Duodenal mucosa (tissue), 2 donors: Measurements from ENCODE around the gene RANBP17.
"Not testable (repeated sequence)": the region's sequence is repeated elsewhere in the genome, so short reads cannot be mapped to it uniquely, and the experiment has no call there.

Experiments used
- H3K27ac ChIP-seq: one replicate; pipeline ENCODE4 v1.7.0; 2013; ENCODE audit warnings: low read depth, low read length
- H3K27me3 ChIP-seq, 2 donors: one replicate each; pipeline ENCODE4 v1.7.0; 2013; ENCODE audit warnings: low read length in 2 of 2, control low read depth in 1 of 2; ENCODE audit not compliant: insufficient read depth in 2 of 2, control insufficient read depth in 1 of 2
- H3K36me3 ChIP-seq, 2 donors: one replicate each; pipeline ENCODE4 v1.7.0; 2013; ENCODE audit warnings: low read length in 2 of 2, control low read depth in 1 of 2; ENCODE audit not compliant: insufficient read depth in 2 of 2, control insufficient read depth in 1 of 2
- H3K4me1 ChIP-seq, 2 donors: one replicate each; pipeline ENCODE4 v1.7.0; 2013; ENCODE audit warnings: low read length in 2 of 2, control low read depth in 1 of 2; ENCODE audit not compliant: insufficient read depth in 2 of 2, control insufficient read depth in 1 of 2
- H3K4me3 ChIP-seq, 2 donors: one replicate each; pipeline ENCODE4 v1.7.0; 2013; ENCODE audit warnings: low read length in 2 of 2, low read depth in 1 of 2
- H3K9ac ChIP-seq, 2 donors: one replicate each; pipeline ENCODE4 v1.7.0; 2013; ENCODE audit warnings: low read length in 2 of 2, low read depth in 1 of 2
- H3K9me3 ChIP-seq, 2 donors: one replicate each; pipeline ENCODE4 v1.7.0; 2013; ENCODE audit warnings: low read length in 2 of 2, control low read depth in 1 of 2; ENCODE audit not compliant: control insufficient read depth in 1 of 2

RANBP17 gene

GRCh38 chr5:170886210-170886894 is 24.5 kb downstream of the RANBP17 start:
- Histone ChIP-seq H3K4me3 (no peak overlapping the region), H3K27ac (no peak overlapping the region)

GRCh38 chr5:170892196-170892595 is 30.4 kb downstream of the RANBP17 start:
- Histone ChIP-seq H3K4me1 (no peaks in the 10 kb centered on the region), H3K27ac (no peak overlapping the region), H3K27me3 (no peaks in the 10 kb centered on the region), H3K9me3 (no peaks in the 10 kb centered on the region), H3K4me3 (no peak overlapping the region), H3K36me3 (no peaks in the 10 kb centered on the region), H3K9ac (no peak overlapping the region)

More at GRCh38 chr5:170886210-170886894, 24.5 kb downstream of the RANBP17 start:
- no peaks in the 10 kb centered on the region for H3K36me3 ChIP-seq
- H3K9ac ChIP-seq: no peak overlapping the region
- no peaks in the 10 kb centered on the region for H3K9me3 ChIP-seq
- H3K27me3 ChIP-seq: no peaks in the 10 kb centered on the region
- H3K4me1 ChIP-seq: no peaks in the 10 kb centered on the region

- Histone ChIP-seq H3K27ac (no peak overlapping the region), H3K9ac (no peak overlapping the region), H3K27me3 (no peaks in the 10 kb centered on the region), H3K4me3 (no peak overlapping the region), H3K4me1 (no peaks in the 10 kb centered on the region), H3K36me3 (no peaks in the 10 kb centered on the region), H3K9me3 (no peaks in the 10 kb centered on the region)
Observed at GRCh38 chr5:170894665-170895064, 32.8 kb downstream of the RANBP17 start.

- Histone ChIP-seq H3K4me3 (no peak overlapping the region), H3K27ac (no peak overlapping the region), H3K9me3 (no peaks in the 10 kb centered on the region), H3K9ac (no peak overlapping the region), H3K27me3 (no peaks in the 10 kb centered on the region), H3K36me3 (no peaks in the 10 kb centered on the region), H3K4me1 (no peaks in the 10 kb centered on the region)
Observed at GRCh38 chr5:170896779-170897178, 35.0 kb downstream of the RANBP17 start.

- Histone ChIP-seq H3K27me3 (no peaks in the 10 kb centered on the region), H3K27ac (no peak overlapping the region), H3K9ac (no peak overlapping the region), H3K4me3 (no peak overlapping the region), H3K4me1 (no peaks in the 10 kb centered on the region), H3K36me3 (no peaks in the 10 kb centered on the region), H3K9me3 (no peaks in the 10 kb centered on the region)
Observed at GRCh38 chr5:170903075-170903474, 41.3 kb downstream of the RANBP17 start.

GRCh38 chr5:170907758-170908157 is 45.9 kb downstream of the RANBP17 start:
- Histone ChIP-seq H3K9ac (no peak overlapping the region), H3K27me3 (no peaks in the 10 kb centered on the region), H3K4me3 (no peak overlapping the region), H3K9me3 (no peaks in the 10 kb centered on the region), H3K4me1 (no peaks in the 10 kb centered on the region), H3K27ac (no peak overlapping the region), H3K36me3 (no peaks in the 10 kb centered on the region)

- no peaks in the 10 kb centered on the region for H3K9me3 ChIP-seq
- no peaks in the 10 kb centered on the region for H3K27me3 ChIP-seq
- H3K36me3 ChIP-seq: no peaks in the 10 kb centered on the region
- H3K27ac ChIP-seq: no peak overlapping the region
- H3K4me3 ChIP-seq: no peak overlapping the region
- no peak overlapping the region for H3K9ac ChIP-seq
- H3K4me1 ChIP-seq: no peaks in the 10 kb centered on the region
Observed at GRCh38 chr5:170913573-170913972, 51.8 kb downstream of the RANBP17 start.

GRCh38 chr5:170917113-170917512 is 55.3 kb downstream of the RANBP17 start:
- no peak overlapping the region for H3K9ac ChIP-seq
- H3K4me3 ChIP-seq: no peak overlapping the region
- H3K27ac ChIP-seq: no peak overlapping the region
- no peaks in the 10 kb centered on the region for H3K9me3 ChIP-seq
- no peaks in the 10 kb centered on the region for H3K27me3 ChIP-seq
- H3K4me1 ChIP-seq: no peaks in the 10 kb centered on the region
- H3K36me3 ChIP-seq: no peaks in the 10 kb centered on the region

GRCh38 chr5:170920196-170920595 is 58.4 kb downstream of the RANBP17 start:
- Histone ChIP-seq H3K9ac (no peak overlapping the region), H3K4me3 (no peak overlapping the region), H3K36me3 (no peaks in the 10 kb centered on the region), H3K9me3 (no peaks in the 10 kb centered on the region), H3K27me3 (no peaks in the 10 kb centered on the region), H3K4me1 (no peaks in the 10 kb centered on the region), H3K27ac (no peak overlapping the region)

- not testable (repeated sequence) for H3K27ac ChIP-seq, H3K4me3 ChIP-seq, H3K27me3 ChIP-seq, H3K9ac ChIP-seq, H3K9me3 ChIP-seq, H3K36me3 ChIP-seq, H3K4me1 ChIP-seq
Observed at GRCh38 chr5:170922331-170922730, 60.5 kb downstream of the RANBP17 start.
